Measurements from ENCODE around the gene SERPINB1.
"Not testable (repeated sequence)": the region's sequence is repeated elsewhere in the genome, so short reads cannot be mapped to it uniquely, and the experiment has no call there.

The SERPINB1 gene

DNA sequence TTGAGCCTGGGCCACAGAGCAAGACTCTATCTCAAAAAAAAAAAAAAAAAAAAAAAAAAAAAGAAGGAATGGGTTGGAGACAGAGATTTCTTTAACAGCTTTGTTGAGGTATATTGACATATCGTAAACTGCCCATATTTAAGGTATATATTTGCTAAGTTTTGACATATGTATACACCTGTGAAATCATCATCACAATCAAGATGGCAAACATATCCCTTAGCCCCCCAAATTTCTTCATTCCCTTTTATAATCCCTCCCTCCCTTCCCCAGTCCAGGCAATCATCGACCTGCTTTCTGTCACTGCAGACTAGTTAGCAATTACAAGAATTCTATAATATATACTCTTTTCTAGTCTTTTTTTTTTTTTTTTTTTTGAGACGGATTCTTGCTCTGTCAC lies 29.0 kb downstream of the SERPINB1 start:
- no peak for DNase-seq (ENCODE audit: low read depth)

DNA sequence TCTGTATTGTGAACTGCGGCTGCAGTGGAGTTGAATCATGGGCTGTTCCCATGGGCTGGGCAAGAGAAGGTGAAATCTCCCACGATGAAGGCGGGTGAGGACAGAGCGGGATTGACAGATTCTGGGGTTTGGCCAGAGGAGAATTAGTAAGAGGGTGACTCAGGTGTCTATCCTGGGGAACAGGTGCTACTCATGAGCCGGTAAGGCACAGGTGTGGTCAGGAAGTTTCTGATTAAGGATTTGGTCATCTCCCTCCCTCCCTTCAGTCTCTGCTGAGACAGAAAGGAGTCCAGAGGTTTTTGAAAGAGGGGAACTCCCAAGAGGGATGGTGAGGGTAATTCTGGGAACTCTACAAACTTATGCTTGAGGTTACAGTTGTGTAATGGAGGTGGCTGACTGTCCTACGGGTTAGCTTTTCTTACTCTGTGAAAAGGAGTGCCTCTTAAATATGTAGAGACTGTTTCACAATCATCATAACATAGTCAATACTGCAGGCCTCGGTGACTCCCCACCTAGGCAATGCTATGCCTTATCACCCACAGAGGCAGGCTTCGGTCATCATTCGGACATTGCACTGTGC lies 31.5 kb downstream of the SERPINB1 start:
- no peak for DNase-seq (ENCODE audit: low read depth)

DNA sequence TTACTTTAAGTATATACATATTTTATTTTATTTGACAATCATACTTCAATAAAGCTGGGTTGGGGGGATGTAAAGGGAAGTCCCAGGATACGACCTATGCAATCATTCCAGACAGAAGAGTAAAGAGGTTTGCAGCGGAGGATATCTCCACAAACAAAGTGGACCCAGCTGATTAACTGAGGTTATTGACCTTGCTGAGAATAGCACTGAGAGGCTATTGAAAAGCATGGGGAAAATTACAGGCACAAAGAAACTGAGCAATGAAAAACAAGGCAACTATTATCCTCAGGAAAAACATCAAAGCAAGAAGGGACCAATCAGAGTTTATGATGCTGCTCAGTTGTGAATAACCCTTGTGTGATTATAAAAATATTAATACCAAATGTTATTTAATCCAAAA lies 32.6 kb downstream of the SERPINB1 start:
- DNase-seq (ENCODE audit: low read depth): no peak

DNA sequence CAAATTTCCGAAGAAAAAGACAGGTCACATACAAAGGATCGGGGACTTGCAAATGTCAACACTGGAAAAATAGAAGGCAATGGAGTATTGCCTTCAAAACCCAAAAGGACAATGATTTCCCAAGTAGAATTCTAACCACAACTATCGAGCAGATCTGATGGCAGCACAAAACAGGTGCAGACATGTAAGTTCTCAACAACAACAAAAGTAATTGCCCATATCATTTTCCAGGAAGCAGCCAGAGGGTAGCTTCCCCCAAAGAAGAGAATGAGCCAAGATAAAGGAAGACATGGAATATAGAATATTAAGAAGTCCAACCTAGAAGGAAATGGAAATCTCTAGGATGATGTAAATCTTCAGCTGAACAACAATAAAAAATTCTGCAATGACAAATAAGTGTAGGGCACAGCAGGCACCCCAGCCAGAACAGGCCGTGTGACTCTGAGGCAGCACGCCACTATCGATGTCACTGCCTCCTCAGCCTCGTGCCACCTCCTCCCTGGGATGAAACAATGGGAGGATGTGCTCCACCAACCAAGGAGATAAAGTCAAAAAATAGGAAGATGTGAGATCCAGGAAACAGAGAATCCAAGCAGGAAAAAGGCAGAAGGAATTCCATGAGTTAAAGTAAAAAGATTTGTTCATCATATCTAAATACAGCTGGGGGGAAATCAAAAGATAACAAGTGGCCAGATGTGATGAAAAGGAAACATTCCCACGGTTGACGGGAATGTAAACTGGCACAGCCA lies 34.1 kb downstream of the SERPINB1 start:
- DNase-seq (ENCODE audit: low read depth): no peak

DNA sequence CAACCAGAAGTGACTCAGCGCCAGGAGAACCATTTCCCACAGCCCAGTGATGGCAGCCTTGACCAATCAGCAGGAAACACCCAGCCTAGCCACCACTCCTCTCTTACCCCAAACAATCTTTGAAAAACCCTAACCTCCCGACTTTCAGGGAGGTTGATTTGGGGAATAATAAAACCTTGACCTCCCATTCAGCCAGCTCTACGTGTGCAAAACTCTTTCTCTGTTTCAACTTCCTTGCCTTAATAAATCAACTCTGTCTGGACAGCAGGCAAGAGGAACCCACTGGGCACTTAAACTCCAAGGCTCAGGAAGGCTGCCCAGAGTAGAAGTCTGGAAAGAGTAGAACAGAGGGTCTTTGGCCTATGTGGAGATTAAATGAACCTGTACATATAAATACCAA lies 35.0 kb downstream of the SERPINB1 start:
- DNase-seq (ENCODE audit: low read depth): no peak

DNA sequence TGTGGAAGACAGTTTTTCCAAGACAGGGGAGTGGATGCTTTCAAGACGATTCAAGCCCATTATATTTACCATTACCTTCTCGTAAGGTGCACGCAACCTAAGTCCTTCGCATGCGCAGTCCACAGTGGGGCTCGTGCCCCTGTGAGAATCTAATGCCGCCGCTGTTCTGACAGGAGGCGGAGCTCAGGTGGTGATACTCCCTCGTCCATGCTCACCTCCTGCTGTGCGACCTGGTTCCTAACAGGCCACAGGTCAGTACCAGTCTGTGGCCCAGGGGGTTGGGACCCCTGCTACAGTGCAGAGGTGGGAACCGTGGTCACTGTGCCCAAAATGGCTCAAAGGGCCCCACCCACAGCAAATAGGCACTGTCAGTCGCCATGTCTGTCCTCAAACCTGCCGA lies 36.6 kb downstream of the SERPINB1 start:
- DNase-seq (ENCODE audit: low read depth): no peak

DNA sequence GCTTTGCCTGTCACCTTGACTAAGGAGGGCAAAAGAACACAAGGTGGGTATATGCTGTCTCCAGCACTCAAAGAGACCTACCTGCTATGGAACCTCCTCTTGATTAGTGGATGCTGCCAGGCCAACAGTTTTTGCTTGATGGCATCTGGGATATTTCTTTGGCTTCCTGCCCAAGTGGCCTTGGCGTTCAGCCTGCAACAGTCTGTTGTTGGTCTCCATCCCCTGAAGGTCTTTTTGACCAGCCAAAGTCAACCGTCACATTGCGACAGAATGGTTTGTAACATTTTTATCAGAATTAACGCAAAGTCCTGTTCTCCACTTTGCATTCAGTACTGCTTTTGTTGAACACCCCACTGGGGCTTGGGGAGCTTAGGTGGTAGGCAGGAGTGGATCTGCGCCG lies 37.1 kb downstream of the SERPINB1 start:
- DNase-seq (ENCODE audit: low read depth): no peak

DNA sequence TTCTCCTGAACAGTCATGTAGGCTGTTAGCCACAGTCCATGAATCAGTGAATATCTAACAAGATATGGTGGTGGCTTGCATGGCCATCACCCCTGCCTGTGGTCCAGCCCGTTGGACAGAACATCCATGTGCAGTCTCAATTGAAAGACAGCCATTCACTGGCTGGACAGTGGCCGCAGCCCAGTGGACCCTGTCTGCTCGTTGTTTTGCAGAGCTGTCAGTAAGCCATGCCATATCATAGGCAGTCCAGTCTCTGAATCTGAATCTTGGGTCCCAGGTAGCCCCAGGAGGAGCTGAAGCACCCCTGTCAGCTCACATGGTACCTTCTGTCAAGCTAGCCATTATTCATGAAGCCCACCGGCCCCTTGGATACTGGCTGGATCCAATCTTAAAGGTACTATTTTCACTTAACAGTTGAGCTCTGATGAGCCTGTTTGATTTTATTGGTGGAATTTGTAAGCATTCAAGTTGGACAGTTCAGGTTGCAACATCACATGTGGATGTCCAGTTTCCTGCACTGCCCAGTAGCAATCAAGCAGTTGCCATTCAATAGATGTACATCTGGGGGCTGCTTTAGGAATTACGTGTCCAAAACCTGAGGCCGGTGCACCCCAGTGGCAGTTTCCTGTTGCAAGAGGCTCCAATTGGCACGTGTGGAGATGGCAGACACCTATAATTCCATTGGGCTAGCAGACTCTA lies 37.8 kb downstream of the SERPINB1 start:
- DNase-seq (ENCODE audit: low read depth): no peak

DNA sequence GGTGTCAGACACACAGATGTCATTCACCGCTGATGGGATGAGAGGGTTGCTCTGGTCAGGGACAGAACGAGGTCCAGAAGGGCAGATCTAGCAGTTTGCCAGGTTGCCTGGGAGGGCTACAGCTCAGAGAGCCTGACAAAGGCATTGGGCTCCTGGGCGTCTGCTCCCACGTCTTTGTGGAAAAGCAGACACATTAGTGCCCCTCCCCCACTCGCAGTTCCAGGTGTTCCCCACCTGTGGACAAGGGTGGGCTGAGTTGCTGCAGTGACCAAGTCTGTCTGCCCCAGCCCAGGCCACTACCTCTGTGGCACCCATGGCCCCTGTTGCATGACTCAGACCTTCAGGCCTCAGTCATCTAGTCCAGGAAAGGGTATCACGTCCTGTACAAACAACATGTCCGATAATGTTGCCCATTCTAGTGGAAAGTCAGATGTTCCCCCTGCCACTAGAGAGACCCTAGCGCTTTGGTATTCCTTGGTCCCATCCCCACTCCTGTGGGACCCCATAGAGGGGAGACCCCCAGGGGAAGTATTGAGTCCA lies 39.1 kb downstream of the SERPINB1 start:
- DNase-seq (ENCODE audit: low read depth): no peak

DNA sequence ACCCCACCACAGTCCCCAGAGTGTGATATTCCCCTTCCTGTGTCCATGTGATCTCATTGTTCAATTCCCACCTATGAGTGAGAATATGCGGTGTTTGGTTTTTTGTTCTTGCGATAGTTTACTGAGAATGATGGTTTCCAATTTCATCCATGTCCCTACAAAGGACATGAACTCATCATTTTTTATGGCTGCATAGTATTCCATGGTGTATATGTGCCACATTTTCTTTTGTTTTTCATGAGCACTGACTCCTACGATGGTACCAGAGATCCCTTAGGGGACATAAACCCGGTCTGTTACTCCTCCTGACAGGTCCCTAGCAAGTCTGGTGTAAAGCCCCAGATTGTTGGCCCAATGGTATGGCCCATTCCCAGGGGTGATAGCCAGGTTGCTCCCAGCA lies 40.0 kb downstream of the SERPINB1 start:
- not testable (repeated sequence) for DNase-seq (ENCODE audit: low read depth)

DNA sequence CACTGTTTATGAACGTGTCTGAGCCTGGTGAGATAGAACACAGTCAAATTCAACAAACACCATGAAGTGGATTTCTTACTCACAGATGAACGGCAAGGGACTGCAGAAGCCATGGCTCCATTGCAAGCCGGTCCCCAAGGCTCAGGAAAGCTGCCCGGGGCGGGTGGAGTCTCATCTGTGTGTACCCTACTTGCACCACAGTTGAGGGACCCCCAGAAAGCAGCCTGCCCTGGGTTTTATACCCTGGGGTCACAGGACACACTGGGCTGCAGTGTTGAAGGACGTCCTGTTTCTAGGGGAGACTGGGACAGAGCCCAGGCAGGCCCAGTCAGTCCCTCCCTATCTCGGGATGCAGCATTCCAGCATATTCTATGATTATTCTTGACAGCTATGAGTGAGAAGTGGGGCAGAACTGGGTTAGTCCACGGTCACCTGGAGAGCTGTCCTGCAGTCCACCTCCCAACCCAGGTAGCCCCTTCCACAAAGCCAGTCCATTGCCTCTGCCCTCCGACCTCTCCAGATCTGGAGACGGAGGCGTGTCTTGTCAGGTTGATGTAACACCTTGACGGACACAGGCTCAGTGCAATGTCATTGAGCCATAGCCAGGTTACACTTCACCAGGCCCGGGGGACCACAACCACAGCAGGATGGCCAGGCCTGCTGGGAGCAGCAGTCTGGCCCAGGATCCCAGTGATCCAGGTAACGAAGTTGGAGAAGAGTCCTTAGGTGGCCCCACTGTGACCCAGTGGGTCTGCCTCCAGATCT lies 40.9 kb downstream of the SERPINB1 start:
- no peak for DNase-seq (ENCODE audit: low read depth)

DNA sequence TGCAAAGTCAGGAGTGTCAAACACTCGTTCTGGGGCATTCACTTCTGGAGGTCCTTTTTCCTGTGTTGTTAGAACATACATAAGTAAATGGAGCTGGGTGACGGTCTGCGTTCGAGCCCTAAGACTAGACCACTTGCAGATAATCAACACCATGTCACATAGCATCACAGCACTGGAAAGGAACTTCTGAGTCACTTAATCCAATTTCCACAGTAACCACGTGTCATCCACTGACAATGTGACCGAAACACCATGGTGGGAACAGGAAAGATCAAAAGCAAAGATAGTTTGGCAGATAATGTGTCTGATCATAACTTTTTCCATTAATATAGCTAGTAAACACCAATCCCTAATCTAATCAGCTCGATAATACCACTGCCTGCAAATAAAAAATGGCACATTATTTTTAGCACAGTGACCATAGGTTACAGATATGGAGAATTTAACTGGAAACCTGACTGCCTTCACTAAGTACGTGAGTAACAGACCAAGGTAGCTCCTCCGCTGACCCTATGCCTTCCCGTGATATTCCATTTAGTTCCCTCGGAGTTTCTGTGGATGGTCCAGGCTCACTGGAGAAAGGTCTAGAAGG lies 41.6 kb downstream of the SERPINB1 start:
- no peak for DNase-seq (ENCODE audit: low read depth)

DNA sequence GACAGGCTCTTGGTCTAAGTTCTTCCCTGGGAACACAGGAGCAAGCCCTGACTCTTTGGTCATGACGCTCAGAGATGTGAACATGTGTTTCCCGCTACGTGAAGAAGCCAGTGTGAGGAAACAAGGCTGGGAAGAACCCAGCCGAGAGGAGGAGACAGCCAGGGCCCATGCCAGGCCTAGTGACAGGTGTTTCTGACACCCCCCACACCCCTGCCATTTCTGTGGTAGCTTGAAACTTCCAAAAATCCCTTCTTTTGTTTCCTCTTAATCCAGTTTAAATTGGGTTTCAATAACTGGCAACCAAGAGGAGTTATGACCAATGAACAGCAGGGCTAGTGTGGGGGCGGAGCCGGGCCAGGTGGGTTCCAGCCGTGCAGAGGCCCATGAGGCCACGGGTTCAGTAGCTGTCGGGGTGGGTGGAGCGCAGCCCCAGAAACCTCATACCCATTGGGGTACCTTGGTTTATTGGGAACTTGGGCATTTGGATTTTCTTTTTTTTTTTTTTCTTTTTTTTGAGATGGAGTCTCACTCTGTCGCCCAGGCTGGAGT lies 43.0 kb downstream of the SERPINB1 start:
- DNase-seq (ENCODE audit: low read depth): no peak

DNA sequence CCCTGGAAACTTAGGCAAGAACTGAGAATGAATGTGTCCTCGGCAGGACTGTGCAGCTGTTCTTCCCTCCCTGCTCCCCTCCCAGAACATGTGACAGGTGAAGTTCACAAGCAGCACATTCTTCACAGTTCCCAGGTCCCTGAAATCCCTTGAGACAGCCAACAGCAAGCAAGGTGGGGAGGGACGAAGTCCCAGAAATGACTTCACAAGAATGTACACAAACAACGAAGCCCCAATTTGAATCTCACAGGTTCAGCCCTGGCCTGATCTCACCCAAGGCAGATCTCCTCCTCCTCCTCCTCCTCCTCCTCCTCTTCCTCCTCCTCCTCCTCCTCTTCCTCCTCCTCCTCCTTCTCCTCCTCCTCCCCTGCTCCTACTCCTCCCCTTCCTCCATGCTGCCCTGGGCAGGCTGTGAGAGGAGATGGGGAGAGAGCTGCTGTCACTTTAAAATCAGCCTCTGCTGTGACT lies 44.1 kb downstream of the SERPINB1 start:
- no peak for DNase-seq (ENCODE audit: low read depth)

DNA sequence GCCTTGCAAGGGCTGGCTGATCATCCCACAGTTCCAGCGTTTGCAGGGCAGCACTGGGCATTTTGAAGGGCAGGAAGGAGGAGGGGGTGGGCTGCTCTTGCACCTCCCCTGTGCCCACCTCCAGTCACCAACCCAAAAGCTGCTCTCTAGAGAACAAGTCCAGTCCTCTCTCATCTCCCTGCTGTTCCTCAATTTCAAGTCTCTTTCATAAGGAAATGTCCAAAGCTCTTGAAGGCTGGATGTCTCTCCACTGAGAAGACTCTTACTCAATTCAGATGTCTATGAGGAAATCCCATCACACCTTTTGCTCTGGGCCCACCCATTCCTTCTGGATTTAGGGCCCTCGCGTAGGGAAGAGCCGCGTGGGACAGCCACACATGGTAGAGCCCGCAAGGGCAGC lies 44.8 kb downstream of the SERPINB1 start:
- no peak for DNase-seq (ENCODE audit: low read depth)

DNA sequence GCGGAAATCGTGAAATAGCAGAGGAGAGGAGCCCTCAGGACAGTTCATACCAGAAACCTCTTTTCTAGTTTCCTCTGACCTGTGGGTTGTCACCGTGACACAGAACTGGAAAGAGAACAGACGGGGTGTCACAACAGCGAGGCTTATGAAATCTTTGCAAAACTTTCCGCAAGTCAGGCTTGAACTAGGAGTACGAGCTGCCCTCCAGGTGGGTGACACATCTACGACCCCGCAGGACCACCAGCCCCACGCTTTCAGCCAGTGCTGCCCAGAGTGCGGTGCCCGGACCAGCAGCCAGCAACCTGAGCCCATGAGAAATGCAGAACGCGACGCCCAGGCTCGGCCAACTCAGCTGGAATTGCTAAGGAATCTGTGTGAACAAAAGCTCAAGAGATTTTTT lies 45.7 kb downstream of the SERPINB1 start:
- DNase-seq (ENCODE audit: low read depth): no peak

DNA sequence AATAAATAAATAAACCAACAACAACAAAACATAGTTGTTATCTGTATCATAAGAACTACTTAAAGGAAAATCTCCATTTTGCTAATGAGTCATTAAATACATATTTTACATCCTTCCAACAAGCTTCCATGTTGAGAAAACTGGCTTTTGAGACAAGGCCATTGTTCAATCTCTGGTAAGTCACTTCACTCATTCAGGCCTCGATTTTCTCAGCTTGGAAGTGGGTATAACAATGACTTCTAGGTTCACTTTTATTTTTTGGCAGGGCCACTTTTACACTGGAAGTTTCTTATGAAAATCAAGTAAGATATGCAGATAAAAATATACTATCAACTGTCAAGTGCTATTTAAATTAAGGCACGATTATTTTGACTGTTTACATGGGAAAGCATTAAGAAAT lies 46.5 kb downstream of the SERPINB1 start:
- DNase-seq (ENCODE audit: low read depth): no peak

DNA sequence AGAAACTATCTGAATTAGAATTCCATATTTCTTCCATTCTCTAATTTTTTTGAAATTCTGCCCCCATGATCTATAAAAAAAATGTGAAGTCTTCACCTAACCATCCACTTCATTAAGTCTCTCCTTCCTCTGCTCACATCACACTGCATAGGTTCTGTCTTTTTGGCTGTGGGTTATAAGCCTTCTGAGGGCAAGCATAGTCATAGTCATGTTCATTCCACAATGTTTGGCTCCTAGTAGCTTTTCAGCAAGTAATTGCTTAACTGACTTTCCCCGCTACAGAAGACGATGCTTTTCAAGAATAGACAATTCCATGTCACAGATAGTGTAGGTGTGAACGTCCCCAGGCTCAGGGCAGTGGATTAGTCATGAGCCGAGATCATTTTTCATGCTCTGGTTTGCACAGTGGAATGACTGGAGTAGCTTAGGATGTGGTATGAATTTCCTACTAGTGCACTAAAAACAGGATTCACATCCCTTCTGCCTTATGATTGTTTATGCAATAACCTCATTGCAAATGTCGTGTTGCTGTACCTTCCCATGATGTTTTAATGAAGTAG lies 47.4 kb downstream of the SERPINB1 start:
- DNase-seq (ENCODE audit: low read depth): no peak

DNA sequence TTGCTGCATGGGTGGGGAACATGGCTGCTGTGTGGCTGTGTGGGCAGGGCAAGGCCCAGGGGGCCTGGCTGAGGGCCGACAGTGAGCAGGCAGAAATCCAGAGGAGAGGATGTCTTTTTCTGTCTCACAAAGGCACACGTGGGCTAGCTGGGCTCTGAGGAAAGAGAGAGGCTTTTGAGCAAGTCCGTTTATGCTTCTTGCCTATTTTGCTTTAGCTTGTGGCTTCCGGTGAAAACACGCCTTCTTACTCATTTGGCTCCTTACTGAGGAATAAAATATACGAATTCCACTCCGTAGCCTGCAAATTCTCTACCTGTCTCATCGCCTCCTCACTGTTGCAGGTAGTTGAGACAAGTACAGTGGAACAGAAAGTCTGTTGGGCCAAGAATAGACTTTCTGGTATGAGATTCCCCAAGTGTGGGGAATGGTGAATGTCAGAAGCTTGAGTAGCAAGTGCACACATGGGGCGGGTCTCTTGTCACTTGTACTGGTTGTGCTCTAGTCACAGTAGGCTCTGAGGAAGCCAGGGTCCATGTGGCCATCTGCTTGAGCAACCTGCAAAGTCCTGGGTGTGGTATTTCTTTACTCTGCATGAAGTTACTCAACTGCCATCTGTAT lies 48.0 kb downstream of the SERPINB1 start:
- no peak for DNase-seq (ENCODE audit: low read depth)

DNA sequence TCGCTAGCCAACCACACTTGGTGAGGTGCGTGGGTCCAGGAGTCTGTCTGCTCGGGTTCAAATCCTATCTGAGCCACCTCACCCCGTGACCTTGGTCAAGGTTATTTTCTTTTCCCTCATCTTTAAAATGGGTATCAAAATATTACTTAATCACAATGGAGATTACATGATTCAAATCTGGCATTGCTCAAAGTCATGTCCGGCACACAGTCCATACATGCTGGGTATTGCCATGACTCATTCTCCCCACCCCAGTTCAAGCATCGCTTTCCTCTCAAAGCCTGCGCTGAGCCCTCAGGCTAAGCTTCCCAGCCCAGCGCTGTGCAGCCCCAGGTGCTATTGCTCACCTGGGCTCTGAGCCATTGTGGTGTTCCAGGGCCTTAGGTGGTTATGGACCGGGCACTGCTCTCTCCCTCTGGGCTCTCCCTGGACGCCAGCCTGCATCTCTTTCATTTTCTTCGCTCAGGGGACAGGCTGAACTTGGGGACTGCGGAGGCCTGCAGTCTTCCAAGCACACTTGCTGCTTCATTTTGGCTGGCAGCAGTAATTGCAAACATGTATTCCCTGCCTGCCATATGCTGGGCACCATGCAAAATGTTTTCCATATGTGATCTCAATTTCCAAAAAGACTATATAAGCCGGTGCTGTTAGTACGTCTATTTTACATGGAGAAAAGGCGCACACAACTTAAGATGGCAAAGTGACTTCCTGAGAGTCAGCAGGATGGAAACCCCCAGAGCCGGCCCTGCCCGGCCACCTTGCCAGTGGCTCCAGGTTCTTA lies 49.1 kb downstream of the SERPINB1 start:
- DNase-seq (ENCODE audit: low read depth): no peak
